HepG2 (cell line): ENCODE data around the gene PRKCI. TPM values are rescaled to one million over a fixed set of nuclear protein-coding genes. Genes with fewer than 3 reads are reported as not detected.

Experiments used
- ARNT ChIP-seq: fragments of 450-650 bp; IDR thresholded peaks from 2 replicates; pipeline ENCODE4 v1.6.1; 2017
- DNMT3B ChIP-seq: conservative IDR thresholded peaks from 2 replicates; pipeline ENCODE4 v1.6.1; 2016; ENCODE audit warnings: missing biosample characterization, control low read depth
- HCFC1 ChIP-seq: fragments of 150-350 bp; IDR thresholded peaks from 2 replicates; pipeline ENCODE4 v1.6.1; 2014; ENCODE audit warnings: low read depth, low read length
- KDM2A ChIP-seq: sonication (generic); formaldehyde crosslinking; IDR thresholded peaks from 2 replicates; pipeline ENCODE4 v1.4.0; 2020; ENCODE audit warnings: low read depth, missing genetic modification reagents, borderline replicate concordance
- MAFK ChIP-seq, 2 experiments: IDR thresholded peaks in 1 of 2; conservative IDR thresholded peaks in 1 of 2; 2 replicates each; pipeline ENCODE4 v1.6.1; 2011; ENCODE audit warnings: improper control_type of control experiment in 2 of 2, low read length in 2 of 2
- MIXL1 ChIP-seq: IDR thresholded peaks from 2 replicates; pipeline ENCODE4 v1.6.1; 2016
- MXI1 ChIP-seq: IDR thresholded peaks from 3 replicates; pipeline ENCODE4 v1.6.1; 2012; ENCODE audit warnings: low read depth, low read length, inconsistent platforms, borderline replicate concordance
- MYPOP ChIP-seq: sonication (generic); formaldehyde crosslinking; IDR thresholded peaks from 2 replicates; pipeline ENCODE4 v1.8.1; 2023; ENCODE audit warnings: mild to moderate bottlenecking, moderate library complexity, missing genetic modification reagents
- PAF1 ChIP-seq: IDR thresholded peaks from 2 replicates; pipeline ENCODE4 v1.6.1; 2016; ENCODE audit warnings: missing genetic modification reagents, missing compliant biosample characterization
- PCBP2 ChIP-seq: fragments of 200-400 bp; formaldehyde crosslinking; optimal IDR thresholded peaks from 2 replicates; pipeline ENCODE3; 2018; ENCODE audit warnings: low read length, low read depth; ENCODE audit not compliant: poor library complexity, severe bottlenecking
- PHF8 ChIP-seq: sonication (generic); formaldehyde crosslinking; IDR thresholded peaks from 2 replicates; pipeline ENCODE4 v1.5.0; 2020; ENCODE audit warnings: missing genetic modification reagents
- SALL2 ChIP-seq: sonication (generic); formaldehyde crosslinking; IDR thresholded peaks from 2 replicates; pipeline ENCODE4 v1.8.1; 2023; ENCODE audit warnings: mild to moderate bottlenecking, missing genetic modification reagents, inconsistent platforms
- SIN3B ChIP-seq: fragments of 150-350 bp; IDR thresholded peaks from 2 replicates; pipeline ENCODE4 v1.6.1; 2014; ENCODE audit warnings: low read length
- SKI ChIP-seq: fragments of 450-650 bp; IDR thresholded peaks from one replicate; pipeline ENCODE4 v1.6.1; 2018; ENCODE audit warnings: mild to moderate bottlenecking; ENCODE audit not compliant: partially characterized antibody
- SMYD3 ChIP-seq: sonication (generic); formaldehyde crosslinking; IDR thresholded peaks from 2 replicates; pipeline ENCODE4 v1.8.1; 2023; ENCODE audit warnings: mild to moderate bottlenecking, missing genetic modification reagents
- SRSF9 ChIP-seq: fragments of 200-400 bp; formaldehyde crosslinking; IDR thresholded peaks from 2 replicates; pipeline ENCODE4 v1.6.1; 2018; ENCODE audit warnings: borderline replicate concordance, mild to moderate bottlenecking, low read depth, low read length; ENCODE audit not compliant: insufficient read depth, poor library complexity, severe bottlenecking
- ZBTB33 ChIP-seq: sonication (generic); formaldehyde crosslinking; IDR thresholded peaks from 2 replicates; pipeline ENCODE4 v1.4.0; 2020; ENCODE audit warnings: missing genetic modification reagents
- ZBTB44 ChIP-seq: sonication (generic); formaldehyde crosslinking; IDR thresholded peaks from 2 replicates; pipeline ENCODE4 v1.4.0; 2020; ENCODE audit warnings: missing genetic modification reagents
- ZEB1 ChIP-seq: IDR thresholded peaks from 2 replicates; pipeline ENCODE4 v1.6.1; 2012; ENCODE audit warnings: mild to moderate bottlenecking, low read depth, inconsistent platforms; ENCODE audit not compliant: insufficient replicate concordance
- ZMYM4 ChIP-seq: sonication (generic); formaldehyde crosslinking; IDR thresholded peaks from 2 replicates; pipeline ENCODE4 v1.8.1; 2023; ENCODE audit warnings: mild to moderate bottlenecking, missing genetic modification reagents
- ZNF317 ChIP-seq: sonication (generic); formaldehyde crosslinking; IDR thresholded peaks from 2 replicates; pipeline ENCODE4 v1.5.0; 2020; ENCODE audit warnings: mild to moderate bottlenecking, missing genetic modification reagents
- ZNF362 ChIP-seq: sonication (generic); formaldehyde crosslinking; IDR thresholded peaks from 2 replicates; pipeline ENCODE4 v1.4.0; 2020; ENCODE audit warnings: missing genetic modification reagents, mild to moderate bottlenecking, borderline replicate concordance
- ZNF629 ChIP-seq: sonication (generic); formaldehyde crosslinking; conservative IDR thresholded peaks from 2 replicates; pipeline ENCODE4 v1.5.0; 2020; ENCODE audit warnings: missing genetic modification reagents
- ZNF788 ChIP-seq: sonication (generic); formaldehyde crosslinking; IDR thresholded peaks from 2 replicates; pipeline ENCODE4 v1.5.0; 2020; ENCODE audit warnings: mild to moderate bottlenecking, missing genetic modification reagents, borderline replicate concordance
- polyA plus RNA-seq, 8 experiments: library from polyadenylated mRNA; depleted of rRNA in 3 of 8; stranded (reverse) in 7 of 8; unstranded in 1 of 8; fragments of >200 nt; fragmentation: Illumina TruSeq in 4 of 8; extraction: Trizol in 4 of 8; gene quantifications; 2 replicates each; pipeline versions ENCODE4 v1.2.1 to v1.2.3, GENCODE V29; 2011 to 2016; ENCODE audit warnings: low read depth in 4 of 8, missing spikeins in 1 of 8, mixed read lengths in 1 of 8; ENCODE audit not compliant: insufficient read depth in 1 of 8
- total RNA-seq, 5 experiments: library from RNA; depleted of rRNA; stranded (reverse); fragments of >200 nt; fragmentation: Illumina TruSeq; extraction: Trizol; gene quantifications; 2 replicates each; pipeline ENCODE4 v1.2.3, GENCODE V29; 2016; ENCODE audit warnings: low read depth in 1 of 5

Gene PRKCI
- total and polyA plus RNA-seq, 2 of the 13 experiments (the other 11 are each of a cell fraction or from before 2014, with no cell fraction given): 17.2 to 30.4 TPM

GRCh38 chr3:170221924-170222646, at the start of gene PRKCI (continued):
- TF ChIP-seq SMYD3 (CRISPR knock-in tag) (peak; percentile 90), ZNF629 (CRISPR knock-in tag) (no peak; the same call in 1 of the 2 replicates), PHF8 (CRISPR knock-in tag) (peak; percentile 76), ZBTB33 (CRISPR knock-in tag) (peak; percentile 8; the same call in 1 of the 2 replicates), MAFK (conservative IDR thresholded peaks at IDR 0.05 in 1 of 2, IDR thresholded peaks at IDR 0.05 in 1 of 2; ENCODE audit: low read length in 2 of 2) (no peak), SALL2 (peak; percentile 33; the same call in 1 of the 2 replicates), SIN3B (no peak), SKI (no peak), PAF1 (no peak), ZNF317 (CRISPR knock-in tag) (0 out of 2 replicates have a peak, but pooled peaks have one; percentile 55), MYPOP (peak; percentile 73), ZNF362 (CRISPR knock-in tag) (peak; percentile 27; the same call in 1 of the 2 replicates), KDM2A (peak; percentile 81), MXI1 (peak; percentile 23; the same call in 1 of the 3 replicates), ZNF788 (CRISPR knock-in tag) (peak; percentile 15; the same call in 1 of the 2 replicates), ZBTB44 (CRISPR knock-in tag) (no peak), ZMYM4 (CRISPR knock-in tag) (peak; percentile 45; the same call in 1 of the 2 replicates), ZEB1 (no peak), PCBP2 (no peak), MIXL1 (CRISPR knock-in tag) (no peak), ARNT (no peak), DNMT3B (CRISPR knock-in tag) (peak; percentile 64; the same call in 1 of the 2 replicates), SRSF9 (no peak), HCFC1 (peak; percentile 64; the same call in 1 of the 2 replicates)
